GM21526 (cell line): ENCODE results near the gene CLDN34.

Source experiments
- ATAC-seq: cut with Tn5 transposase; IDR thresholded peaks from one replicate; pipeline ENCODE4 v1.9.1; 2021; ENCODE audit warnings: moderate library complexity; ENCODE audit not compliant: unreplicated experiment, low FRiP score

Gene CLDN34

GRCh38 chrX:10014462-10015354 lies 47.5 kb downstream of the CLDN34 start:
- ATAC-seq, result peak; percentile 84

GRCh38 chrX:10015355-10015722 lies 48.2 kb downstream of the CLDN34 start:
- ATAC-seq, result peak; percentile 21

- no peak for ATAC-seq
These were observed 48.8 kb downstream of the CLDN34 start for GRCh38 chrX:10015723-10016518.

- ATAC-seq, result no peak
These were observed 49.5 kb downstream of the CLDN34 start for GRCh38 chrX:10016519-10017132.

- ATAC-seq, result no peak
These were observed 50.7 kb downstream of the CLDN34 start for GRCh38 chrX:10017872-10018271.
